Parathyroid adenoma (tissue), 2 donors: Measurements from ENCODE around the gene PCBD1.

Experiments
- H2AFZ ChIP-seq: fragments of 300-600 bp; sonication (generic); one replicate; pipeline ENCODE4 v1.7.0; 2017; ENCODE audit warnings: antibody characterized with exemption, mild to moderate bottlenecking
- H3K27ac ChIP-seq: fragments of 300-600 bp; sonication (generic); one replicate; pipeline ENCODE4 v1.7.0; 2017
- H3K27me3 ChIP-seq: fragments of 300-600 bp; sonication (generic); one replicate; pipeline ENCODE4 v1.7.0; 2017; ENCODE audit warnings: low read length; ENCODE audit not compliant: control insufficient read depth, insufficient read depth
- H3K36me3 ChIP-seq: fragments of 300-600 bp; sonication (generic); one replicate; pipeline ENCODE4 v1.7.0; 2017; ENCODE audit warnings: low read length; ENCODE audit not compliant: control insufficient read depth, insufficient read depth
- H3K4me1 ChIP-seq: fragments of 300-600 bp; sonication (generic); one replicate; pipeline ENCODE4 v1.7.0; 2017; ENCODE audit warnings: control low read depth
- H3K4me2 ChIP-seq: fragments of 300-600 bp; sonication (generic); one replicate; pipeline ENCODE4 v1.7.0; 2017; ENCODE audit warnings: low read length
- H3K4me3 ChIP-seq: fragments of 300-600 bp; sonication (generic); one replicate; pipeline ENCODE4 v1.7.0; 2017; ENCODE audit warnings: low read depth, low read length
- H3K79me2 ChIP-seq: fragments of 300-600 bp; sonication (generic); one replicate; pipeline ENCODE4 v1.7.0; 2017; ENCODE audit warnings: control low read depth
- H3K9ac ChIP-seq: fragments of 300-600 bp; sonication (generic); one replicate; pipeline ENCODE4 v1.7.0; 2017; ENCODE audit warnings: mild to moderate bottlenecking
- H3K9me3 ChIP-seq: fragments of 300-600 bp; sonication (generic); one replicate; pipeline ENCODE4 v1.7.0; 2017; ENCODE audit warnings: low read length; ENCODE audit not compliant: control insufficient read depth
- TF ChIP-seq, protein P1 (sequence below): fragments of 300-600 bp; sonication (generic); IDR thresholded peaks from one replicate; pipeline ENCODE4 v1.7.0; 2017; ENCODE audit warnings: antibody characterized with exemption, mild to moderate bottlenecking
- donor health status: primary hyperparathyroidism.

Gene PCBD1

GRCh38 chr10:70847659-70848360 lies 40.6 kb downstream of the PCBD1 start:
- H3K4me1 ChIP-seq, result peaks cover 16% of the 10 kb centered on the region
- H3K9ac ChIP-seq, result no peak overlapping the region
- H3K36me3 ChIP-seq, result no peaks in the 10 kb centered on the region
- H3K4me2 ChIP-seq, result no peak overlapping the region
- H3K9me3 ChIP-seq, result no peaks in the 10 kb centered on the region
- H3K79me2 ChIP-seq, result peaks cover 2% of the 10 kb centered on the region
- no peaks in the 10 kb centered on the region for H3K27me3 ChIP-seq
- TF ChIP-seq, protein P1, sequence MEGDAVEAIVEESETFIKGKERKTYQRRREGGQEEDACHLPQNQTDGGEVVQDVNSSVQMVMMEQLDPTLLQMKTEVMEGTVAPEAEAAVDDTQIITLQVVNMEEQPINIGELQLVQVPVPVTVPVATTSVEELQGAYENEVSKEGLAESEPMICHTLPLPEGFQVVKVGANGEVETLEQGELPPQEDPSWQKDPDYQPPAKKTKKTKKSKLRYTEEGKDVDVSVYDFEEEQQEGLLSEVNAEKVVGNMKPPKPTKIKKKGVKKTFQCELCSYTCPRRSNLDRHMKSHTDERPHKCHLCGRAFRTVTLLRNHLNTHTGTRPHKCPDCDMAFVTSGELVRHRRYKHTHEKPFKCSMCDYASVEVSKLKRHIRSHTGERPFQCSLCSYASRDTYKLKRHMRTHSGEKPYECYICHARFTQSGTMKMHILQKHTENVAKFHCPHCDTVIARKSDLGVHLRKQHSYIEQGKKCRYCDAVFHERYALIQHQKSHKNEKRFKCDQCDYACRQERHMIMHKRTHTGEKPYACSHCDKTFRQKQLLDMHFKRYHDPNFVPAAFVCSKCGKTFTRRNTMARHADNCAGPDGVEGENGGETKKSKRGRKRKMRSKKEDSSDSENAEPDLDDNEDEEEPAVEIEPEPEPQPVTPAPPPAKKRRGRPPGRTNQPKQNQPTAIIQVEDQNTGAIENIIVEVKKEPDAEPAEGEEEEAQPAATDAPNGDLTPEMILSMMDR, result no peak
- no peak overlapping the region for H3K4me3 ChIP-seq
- no peak overlapping the region for H2AFZ ChIP-seq
- no peak overlapping the region for H3K27ac ChIP-seq

DNA sequence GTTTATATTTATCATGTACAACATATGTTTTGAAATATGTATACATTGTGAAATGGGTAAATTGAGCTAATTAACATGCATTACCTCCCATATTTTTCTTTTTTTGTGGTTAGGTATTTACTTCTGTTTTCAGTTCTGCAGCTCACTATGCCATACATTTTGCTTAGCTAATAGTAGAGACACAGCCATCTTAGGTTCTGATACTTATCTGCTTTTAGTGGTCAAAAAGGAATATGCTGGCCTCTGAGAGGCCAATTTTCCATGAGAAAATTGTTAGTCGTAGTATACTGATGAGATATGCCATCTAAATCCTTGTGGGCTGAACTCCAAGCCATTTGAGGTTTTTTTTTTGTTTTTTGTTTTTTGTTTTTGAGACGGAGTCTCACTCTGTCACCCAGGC lies 41.6 kb downstream of the PCBD1 start:
- TF ChIP-seq, protein P1, result no peak
- Histone ChIP-seq H3K9ac (no peak overlapping the region), H3K4me1 (peaks cover 12% of the 10 kb centered on the region), H3K36me3 (no peaks in the 10 kb centered on the region), H3K79me2 (peaks cover 2% of the 10 kb centered on the region), H3K4me3 (no peak overlapping the region), H3K9me3 (no peaks in the 10 kb centered on the region), H2AFZ (no peak overlapping the region), H3K27ac (no peak overlapping the region), H3K4me2 (no peak overlapping the region), H3K27me3 (no peaks in the 10 kb centered on the region)

DNA sequence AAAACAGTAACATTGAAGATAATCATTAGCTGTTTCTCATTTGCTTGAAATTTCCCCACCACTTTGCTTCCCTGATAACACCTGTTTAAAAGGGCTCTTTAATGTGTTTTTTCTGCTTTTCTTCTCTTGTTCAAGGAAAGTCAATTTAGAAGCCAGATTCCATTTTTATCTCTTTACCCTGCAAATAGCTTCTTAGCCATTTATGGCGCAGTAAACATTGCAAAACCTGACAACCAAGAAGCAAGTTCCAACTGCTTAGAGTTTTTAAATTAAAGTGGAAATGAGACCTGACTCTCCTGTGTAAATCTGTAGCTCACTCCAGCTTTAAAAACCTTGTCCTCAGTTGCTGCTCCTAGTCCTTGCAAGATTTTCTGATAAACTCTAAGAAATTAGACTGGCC lies 42.5 kb downstream of the PCBD1 start:
- Histone ChIP-seq H3K27ac (no peak overlapping the region), H3K4me3 (no peak overlapping the region), H3K36me3 (no peaks in the 10 kb centered on the region), H3K4me1 (peaks cover 9% of the 10 kb centered on the region), H3K4me2 (no peak overlapping the region), H2AFZ (no peak overlapping the region), H3K9me3 (no peaks in the 10 kb centered on the region), H3K27me3 (no peaks in the 10 kb centered on the region), H3K79me2 (peaks cover 6% of the 10 kb centered on the region), H3K9ac (no peak overlapping the region)
- TF ChIP-seq, protein P1, result no peak

GRCh38 chr10:70845256-70845655 lies 43.1 kb downstream of the PCBD1 start:
- peaks cover 6% of the 10 kb centered on the region for H3K79me2 ChIP-seq
- no peak overlapping the region for H3K9ac ChIP-seq
- peaks cover 9% of the 10 kb centered on the region for H3K4me1 ChIP-seq
- no peaks in the 10 kb centered on the region for H3K27me3 ChIP-seq
- H3K36me3 ChIP-seq, result no peaks in the 10 kb centered on the region
- TF ChIP-seq, protein P1, result no peak
- no peak overlapping the region for H3K27ac ChIP-seq
- H3K4me2 ChIP-seq, result no peak overlapping the region
- H3K9me3 ChIP-seq, result no peaks in the 10 kb centered on the region
- H3K4me3 ChIP-seq, result no peak overlapping the region
- no peak overlapping the region for H2AFZ ChIP-seq
